GM12873 (cell line): ENCODE measurements around the gene TRPM1.

Experiments used
- CTCF ChIP-seq: IDR thresholded peaks from 2 replicates; pipeline ENCODE4 v1.5.1; 2012; ENCODE audit warnings: low read depth, mild to moderate bottlenecking, moderate library complexity, low read length, control low read depth; ENCODE audit not compliant: insufficient read depth; ENCODE audit errors: missing control alignments

Gene TRPM1

DNA sequence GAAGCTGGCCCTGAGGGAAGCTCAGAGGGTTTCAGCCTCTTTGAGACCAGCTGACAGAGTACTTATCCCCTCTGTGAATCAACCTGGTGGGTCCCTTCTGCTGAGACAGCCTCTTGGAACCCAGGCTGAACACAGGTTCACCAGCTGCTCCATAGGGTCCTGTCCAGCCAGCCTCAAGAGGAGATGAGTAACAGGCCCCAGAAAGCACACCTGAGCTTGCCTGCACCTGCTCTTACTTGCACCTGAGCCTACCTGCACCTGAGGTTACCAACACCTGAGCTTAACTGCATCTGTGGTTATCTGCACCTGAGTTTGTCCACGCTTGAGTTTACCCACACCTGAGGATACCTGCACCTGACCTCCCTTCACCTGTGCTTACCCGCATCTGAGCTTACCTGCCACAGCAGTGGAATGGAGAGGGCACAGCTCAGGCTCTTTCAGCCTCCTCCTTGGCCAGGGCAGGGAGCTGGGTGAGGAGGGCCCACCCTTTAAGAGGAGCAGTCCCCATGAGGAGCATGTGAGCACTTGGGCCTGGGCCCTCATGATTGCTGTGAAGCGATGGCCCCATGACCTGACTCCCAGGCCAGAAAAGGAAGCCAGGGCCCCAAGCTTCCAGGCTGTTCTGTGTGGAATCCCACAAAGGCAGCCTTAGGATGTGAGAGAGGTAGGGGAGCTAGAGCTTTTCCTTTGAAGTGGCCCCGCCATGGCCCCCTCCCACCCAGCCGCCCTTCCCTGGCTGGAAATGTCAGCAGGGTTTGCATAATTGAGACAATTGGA lies at the start of gene TRPM1:
TSS of gene TRPM1 (minus strand) at position 464 of the 777 bp plus-strand sequence. CDS start 20,370 bp downstream, outside the sequence.
- TF ChIP-seq CTCF = no peak

DNA sequence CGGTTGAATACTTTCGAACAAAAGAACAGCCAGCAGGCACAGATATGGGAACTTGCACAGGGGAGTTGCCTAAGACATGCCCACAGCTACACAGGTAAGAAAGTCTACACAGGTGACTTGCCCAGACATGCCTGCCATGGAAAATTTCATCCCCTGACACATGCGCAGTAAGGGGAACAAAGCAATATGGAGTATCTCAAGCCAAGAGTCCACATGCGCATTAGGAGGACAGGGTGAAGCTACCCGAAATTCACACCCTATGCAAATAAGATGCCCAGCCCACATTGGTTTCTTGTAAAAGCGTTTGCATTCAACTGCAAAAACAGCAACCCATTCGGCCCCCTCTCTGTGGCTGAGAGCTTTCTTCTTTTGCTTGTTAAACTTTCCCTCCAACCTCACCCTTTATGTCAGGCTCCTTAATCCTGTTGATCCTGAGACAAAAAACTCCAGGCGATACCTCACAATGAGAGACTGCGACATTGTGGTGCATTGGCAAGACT lies 49.3 kb upstream of the TRPM1 start:
- no peak for TF ChIP-seq CTCF

GRCh38 chr15:31149987-31150386 lies 48.5 kb upstream of the TRPM1 start:
- TF ChIP-seq CTCF = no peak

DNA sequence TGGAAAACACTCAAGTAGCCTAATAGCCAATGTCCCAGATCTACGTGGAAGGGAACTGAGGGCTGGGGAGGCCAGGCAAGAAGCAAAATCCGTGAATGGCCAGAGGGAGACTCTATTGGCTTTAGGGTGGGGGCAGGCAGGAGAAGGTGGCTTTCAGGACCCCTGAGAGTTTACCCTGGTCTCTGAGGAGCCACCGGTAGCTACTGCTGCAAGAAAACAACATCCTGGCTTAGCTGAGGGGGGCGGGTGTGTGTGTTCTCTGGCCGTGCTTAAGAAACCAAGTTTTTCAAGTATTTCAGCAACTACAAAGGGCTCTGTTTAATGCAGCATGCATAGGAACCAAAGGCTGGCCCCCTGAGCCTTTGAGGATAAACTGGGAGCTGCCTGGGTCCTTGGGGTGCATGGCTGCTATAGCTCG lies 47.6 kb upstream of the TRPM1 start:
- TF ChIP-seq CTCF = no peak

DNA sequence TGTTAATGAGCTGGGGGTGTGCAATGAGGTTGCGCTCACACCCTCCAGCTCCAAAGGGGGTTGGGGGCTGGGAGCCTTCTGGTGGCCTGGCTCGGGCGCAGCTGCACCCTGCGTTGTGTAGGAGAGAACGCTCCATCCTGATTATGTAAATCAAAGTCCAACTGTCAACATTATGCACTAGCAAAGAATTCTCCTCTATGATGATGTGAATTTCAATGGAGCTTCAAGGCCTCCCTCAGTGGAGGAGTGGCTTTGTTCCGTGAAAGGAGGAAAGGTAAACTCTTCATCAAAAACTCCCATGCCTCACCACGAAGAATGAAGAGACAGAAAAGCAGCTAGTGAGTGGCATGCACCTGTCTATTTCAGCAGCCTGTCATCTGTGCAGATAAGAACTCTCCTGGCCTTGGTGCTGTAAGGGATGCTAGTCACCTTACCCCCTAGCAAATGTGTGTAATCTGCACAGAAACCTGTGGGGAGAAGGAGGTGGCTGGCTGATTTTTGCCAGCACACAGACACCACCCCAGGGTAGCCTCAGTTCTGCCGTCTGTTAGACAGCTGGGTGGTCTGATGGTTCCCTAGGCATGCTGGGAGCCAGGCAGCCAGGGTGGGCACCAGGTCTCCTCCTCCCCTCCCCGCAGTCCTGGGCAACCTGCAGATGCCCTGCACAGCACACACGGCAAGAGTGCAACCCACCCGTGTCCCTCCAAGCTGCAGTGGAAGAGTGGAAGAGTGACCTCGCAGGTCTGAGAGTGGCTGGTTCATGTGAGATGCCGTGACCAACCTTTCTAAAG lies 47.0 kb upstream of the TRPM1 start:
- no peak for TF ChIP-seq CTCF

DNA sequence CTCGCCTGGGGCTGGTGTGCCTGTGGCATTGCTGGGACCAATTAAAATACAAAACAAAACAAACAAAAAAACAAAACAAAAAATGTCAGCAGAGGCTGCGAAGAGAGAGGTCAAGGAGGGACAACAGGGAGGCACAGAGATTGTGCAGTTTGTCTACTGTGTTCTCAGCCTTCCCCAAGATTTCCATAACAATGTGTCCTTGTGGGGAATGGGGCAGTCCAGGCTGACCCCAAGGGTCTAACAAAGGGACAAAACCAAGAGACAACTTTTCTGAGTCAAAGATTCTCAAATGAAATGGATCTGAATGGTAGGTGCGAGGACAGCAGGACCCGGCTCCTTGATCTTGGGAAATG lies 46.4 kb upstream of the TRPM1 start:
- no peak for TF ChIP-seq CTCF

DNA sequence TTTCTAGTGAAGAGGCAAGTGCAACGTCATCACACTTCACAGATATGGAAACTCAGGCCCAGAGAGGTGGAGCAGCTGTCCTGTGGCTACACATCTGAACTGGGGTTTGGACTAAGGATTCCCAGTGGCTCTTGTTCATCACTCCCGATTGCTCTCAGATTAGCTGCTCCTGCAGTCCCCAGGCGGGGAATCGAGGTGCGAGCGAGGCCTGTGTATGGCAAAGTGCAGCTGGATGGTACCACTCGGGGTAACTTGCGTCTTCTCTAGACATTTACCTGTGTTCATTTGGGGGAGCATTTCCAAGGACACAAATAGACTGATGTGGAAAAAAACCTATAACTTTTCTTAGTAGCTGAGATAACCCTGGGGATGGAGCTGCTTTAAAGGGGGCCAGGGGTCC lies 45.9 kb upstream of the TRPM1 start:
- no peak for TF ChIP-seq CTCF
